NAMALWA (cell line): ENCODE results near the gene MAP7.
A peak's percentile ranks its signal among the peaks of the same experiment; 100 is the strongest.

Experiments used
- DNase-seq: peaks from one replicate; pipeline ENCODE4 v3.0.0-alpha.2; 2015; ENCODE audit warnings: low spot score

MAP7 gene

DNA sequence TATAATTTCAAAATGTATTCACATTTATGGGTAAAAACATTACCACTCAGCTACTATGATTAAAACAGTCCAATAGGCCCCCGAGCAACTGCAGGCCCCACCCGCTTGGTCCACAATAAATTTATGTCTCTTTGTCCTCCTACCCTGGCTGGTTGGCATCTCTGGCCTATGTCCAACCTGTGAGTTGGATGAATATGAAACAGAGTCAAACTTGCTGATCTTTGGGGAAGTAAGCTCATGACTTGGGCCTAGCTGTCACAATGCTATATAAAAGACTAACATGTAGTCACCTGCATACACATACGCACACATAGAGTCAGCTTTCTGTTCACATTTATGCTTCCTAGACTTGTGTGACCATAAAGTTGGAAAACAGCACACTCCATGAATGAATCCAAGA, 20.5 kb downstream of the MAP7 start:
- no peak for DNase-seq

DNA sequence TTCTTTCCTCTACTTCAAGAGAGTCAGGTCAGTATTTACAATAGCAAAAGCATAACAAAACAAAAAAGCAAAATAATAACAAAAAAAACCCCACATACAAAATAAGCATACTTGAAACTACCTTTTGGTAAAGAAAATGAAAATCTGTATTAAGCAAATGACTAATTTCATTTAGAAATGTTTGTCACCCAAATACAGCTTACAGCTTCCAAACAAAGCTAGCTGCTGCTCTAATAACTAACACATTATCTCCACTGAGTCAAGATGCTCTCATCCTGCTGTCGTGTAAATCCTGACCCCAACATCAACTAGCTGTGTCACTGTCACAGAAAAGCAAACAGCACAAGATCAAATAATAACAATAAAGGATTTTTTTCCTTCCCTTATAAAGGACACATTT, 21.7 kb downstream of the MAP7 start:
- DNase-seq: no peak

DNA sequence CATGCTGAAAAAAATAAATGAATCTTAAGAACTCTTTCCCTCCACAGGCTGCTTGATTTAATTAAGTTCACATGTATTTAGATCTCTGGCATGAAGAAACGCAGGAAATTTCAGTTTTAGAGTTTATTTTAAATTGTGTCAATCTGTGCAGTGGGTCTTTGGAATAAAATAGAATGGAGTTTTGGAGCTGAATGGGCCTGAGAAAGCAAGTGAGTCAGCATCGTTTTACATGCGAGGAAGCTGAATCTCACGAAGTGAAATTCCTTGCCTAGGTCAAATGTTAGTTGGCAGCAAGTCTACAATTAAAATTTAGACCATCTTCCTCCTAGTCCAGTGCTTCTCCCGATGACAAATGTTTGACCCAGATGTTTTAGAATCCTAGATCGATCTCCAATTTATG, 22.4 kb downstream of the MAP7 start:
- no peak for DNase-seq

DNA sequence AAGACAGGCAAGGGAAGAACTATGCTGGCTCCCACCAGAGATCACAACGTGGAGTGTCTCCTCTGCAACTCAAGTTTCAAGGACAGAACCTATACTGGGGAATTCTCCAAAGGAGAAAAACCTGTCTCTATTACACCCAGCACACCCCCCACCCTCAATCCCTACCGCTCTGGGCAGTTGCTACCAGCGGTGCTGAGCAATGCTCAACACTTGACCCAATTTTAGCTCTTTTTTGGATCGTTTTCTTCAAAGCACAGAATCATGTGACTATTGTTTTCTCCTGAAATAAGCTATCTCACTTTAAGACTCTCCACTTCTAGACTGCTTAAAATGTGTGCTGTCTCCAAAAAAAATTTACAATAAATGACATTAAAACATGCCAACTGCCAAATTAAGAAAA, 23.3 kb downstream of the MAP7 start:
- DNase-seq: no peak

DNA sequence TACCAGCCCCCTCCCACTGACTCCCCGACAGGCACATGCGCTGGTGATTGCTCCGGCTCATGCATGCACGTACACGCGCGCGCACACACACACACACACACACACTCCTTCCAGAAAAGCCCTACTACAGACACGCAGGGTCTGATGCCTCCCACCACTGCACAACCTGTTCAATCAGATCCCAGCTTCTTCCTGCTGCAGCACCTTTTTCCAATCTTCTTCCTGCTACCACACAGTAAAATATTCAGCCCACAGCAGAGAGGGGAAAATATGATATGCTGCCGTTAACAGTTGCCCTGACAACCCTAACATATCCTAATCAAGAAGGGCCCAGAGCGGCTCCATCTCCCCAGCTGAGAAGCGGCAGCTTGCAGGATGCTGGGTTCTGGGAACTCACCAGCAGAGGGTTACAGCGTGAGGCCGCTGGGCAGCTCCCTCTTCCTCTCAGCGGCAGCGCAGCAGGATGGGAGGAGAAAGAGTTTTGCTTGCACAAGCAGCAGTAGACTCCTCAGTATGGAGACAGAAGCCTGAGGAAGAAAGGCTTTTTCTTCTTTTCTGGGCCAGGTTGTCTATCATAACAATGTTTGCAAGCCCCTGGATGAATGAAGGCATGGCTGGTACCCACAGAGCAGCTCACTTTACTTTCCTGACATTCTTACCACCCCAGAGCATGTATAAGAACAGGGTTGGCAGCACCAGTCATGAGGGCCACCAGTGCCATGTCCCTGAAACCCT, 23.9 kb downstream of the MAP7 start:
- peak; percentile 7 for DNase-seq

DNA sequence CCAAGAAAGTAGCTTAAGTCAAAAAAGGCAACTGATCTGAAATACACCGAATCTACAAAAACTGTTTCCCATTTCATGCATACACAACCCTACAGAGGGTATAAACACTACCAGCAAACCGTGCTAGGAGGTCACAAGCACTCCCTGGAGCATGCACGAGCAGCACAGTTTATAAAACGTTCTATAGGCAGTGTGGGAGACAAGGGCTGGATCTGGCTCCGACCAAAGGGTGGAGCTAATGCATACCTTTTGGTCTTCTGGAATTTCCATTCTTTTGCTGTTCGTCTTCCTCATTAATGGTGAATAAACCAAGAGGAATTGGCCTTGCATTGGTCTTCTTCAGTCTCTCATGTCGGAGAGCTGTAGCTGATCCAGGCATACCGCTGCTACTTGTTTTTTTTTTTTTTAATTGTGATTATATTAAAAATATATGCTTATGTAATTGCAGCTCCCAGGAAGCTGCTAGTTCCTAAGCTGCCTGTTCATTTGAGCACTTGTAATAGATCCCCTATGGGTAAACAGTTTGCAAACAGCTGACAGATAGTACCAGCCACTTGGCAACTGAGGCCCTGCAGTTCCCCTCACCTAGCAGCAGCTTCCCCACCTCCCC, 24.5 kb downstream of the MAP7 start:
- DNase-seq: no peak

DNA sequence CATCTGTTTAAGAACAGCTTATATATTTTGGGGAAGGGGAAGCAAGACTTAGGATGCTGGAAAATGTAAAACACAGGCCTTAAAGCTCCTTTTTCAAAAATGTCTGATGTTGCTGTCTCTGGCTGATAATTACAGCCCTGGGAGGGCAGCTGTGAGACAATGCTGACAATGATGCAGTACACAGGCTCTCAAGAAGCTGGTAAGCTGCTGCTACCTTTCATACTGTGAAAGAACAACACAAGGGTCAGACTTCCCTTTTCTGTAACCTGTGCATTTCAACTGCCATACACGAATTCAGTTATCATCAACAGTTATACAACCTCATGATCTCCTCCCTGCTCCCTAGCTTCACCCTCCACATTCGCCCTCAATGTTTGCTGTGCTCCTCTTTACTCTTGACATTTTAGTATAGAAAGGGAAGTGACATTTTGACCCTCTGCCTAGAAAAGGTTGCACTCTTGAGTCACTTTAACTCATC, 25.2 kb downstream of the MAP7 start:
- peak; percentile 26 for DNase-seq

DNA sequence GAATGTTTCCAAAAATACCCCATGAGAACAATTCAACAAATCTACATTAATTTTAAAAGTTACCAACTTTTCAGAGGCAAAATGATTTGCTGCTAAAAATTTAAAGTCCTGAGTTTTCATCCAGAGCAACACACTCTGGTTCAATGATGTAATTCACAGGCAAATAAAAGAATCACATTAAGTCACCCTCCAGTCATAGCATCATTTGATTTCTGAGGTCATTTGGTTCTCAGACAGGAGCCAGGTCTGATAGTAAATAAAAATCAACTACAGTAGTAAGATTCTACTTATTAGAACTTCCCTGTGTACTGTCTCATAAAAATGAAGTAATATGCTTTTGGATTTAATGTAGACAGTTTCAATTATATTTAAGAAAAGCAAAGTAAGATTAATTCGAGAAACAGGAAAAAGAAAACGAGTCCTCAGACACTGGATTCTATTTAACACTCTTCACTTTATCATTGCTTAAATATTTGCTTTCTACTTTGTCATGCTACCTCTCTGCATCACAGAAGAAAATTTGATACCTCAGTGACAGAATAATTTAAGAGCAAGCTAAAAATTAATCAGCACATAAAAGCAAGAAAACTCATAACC, 25.8 kb downstream of the MAP7 start:
- DNase-seq: no peak

DNA sequence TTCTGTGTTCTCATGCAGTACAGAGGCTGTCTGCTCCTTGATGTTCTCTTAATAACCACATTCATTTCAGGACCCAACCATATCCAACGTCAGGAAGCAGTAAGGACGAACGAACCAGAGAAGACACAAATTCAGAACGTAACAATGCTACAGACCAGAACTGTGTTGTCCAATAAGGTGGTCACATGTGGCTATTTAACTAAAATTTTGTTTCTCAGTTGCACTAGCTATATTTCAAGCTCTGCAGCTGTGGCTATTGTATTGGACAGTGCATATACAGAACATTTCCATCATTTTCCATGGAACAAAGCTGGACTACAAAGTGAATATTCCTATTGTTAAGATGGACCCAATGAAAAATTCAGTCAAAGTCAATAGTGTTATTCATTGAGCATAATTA, 27.0 kb downstream of the MAP7 start:
- no peak for DNase-seq

DNA sequence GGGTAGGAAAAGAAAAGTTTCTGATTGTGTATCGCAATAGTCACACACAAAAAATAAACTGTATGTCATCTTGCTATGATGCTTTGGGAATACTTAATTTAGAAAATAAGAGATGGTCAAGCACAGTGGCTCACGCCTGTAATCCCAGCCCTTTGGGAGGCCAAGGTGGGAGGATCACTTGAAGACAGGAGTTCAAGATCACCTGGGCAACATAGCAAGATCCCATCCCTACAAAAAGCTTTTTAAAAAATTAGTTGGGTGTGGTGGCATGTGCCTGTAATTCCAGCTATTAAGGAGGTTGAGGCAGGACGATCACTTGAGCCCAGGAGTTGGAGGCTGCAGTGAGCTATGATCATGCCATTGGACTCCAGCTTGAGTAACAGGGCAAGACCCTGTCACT, 27.6 kb downstream of the MAP7 start:
- DNase-seq: no peak

DNA sequence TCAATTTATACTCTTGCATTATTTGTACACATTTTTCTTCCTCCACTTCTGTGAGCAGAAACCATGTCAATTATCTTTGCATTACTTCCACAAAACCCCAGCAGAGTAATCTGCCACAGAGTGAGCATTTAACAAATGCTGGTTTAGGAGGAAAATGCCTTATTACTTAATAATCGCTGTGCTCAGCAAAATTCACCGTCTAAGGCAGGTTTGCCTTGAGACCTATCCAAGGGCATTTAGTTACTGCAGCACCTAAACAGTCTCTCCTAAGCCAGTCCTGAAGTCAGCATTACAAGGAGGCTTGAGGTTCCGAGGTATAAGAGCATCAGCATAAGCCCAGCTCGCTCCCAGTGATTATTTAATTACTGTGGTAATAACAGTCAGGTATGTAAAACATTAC, 28.3 kb downstream of the MAP7 start:
- no peak for DNase-seq

DNA sequence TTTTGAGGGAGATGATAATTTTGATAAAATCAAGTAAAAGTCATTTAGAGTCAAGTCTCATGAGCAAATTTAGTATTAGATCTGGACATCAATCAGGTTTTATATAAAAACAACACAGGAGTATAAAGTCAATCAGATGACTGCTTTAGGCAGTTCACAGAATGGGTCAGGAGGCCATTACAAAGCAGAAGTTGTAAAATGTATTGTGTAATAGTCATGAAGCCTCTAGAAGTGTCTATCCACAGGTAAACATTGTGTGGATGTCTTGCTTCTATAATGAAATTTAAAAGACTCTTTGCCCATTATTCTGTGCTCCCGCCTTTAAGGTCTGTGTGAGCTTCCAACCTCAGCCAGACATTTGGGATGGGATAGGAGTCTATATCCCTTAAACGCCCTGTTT, 28.8 kb downstream of the MAP7 start:
- DNase-seq: no peak

DNA sequence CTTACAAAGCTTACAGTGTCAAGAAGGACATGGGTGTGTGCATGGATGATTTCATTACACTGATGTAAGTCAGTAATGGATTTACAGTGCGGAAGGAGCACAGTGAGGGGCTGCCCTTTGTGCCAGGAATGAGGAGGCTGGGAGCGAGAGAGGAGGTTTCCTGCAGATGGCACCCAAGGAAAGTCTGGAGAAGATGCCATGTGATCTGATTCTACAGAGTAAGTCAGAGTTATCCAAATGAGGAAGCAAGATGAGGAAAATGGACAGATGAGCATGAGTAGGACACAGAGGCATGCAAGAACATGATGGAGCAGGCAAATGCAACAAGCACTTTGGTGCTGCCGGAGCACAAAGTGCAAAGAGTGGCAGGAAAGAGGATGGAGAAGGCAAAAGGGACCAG, 29.7 kb downstream of the MAP7 start:
- DNase-seq: no peak

DNA sequence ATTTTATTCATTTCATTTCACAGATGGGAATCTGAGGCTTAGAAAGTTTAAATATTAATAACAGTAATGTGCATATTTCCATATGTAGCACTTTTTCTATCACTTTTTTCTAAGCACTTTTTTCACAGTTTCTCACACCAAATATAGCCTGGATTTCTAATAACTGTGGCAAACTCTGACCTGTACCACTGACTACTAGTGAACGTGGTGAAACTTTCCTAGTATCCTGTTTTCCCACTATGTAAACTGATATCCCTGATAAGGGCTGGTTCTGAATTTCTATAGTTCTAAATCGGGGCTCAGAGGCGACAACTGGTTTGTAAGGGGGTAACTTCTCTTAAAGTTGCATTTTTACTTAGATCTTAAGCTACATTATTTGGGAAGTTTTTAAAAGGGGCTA, 32.6 kb downstream of the MAP7 start:
- DNase-seq: no peak

DNA sequence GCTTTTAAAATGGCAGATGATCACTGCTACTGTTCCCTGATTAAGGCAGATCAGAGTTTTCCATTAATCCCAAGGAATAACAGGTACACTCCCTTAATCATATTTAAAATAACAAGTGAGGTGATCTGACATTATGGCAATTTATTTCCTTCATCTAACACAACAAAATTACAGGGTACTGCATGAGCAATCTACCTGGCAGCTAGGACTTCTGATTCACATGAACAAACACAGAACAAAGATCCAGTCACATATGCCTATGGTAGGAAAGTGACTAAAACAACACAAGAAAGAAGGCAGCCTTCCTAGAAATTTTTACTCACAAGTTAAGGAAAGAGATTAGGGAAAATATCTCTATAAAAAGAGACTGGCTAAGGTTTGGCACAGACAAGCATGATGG, 33.2 kb downstream of the MAP7 start:
- DNase-seq: no peak

DNA sequence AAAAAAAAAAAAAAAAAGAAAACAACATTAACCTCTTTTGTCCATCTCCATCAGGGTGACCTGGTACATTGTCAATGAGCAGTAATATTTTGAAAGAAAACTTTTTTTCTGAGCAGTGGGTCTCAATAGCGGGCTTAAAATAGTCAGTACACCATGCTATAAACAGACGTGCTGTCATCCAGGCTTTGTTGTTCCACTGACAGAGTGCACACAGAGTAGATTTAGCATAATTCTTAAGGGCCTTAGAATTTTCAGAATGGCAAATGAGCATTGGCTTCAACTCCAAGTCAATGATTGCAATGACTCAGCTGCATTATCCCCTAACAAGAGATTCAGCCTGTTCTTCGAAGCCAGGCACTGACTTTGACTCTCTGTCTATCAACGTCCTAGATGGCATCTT, 35.6 kb downstream of the MAP7 start:
- DNase-seq: no peak

DNA sequence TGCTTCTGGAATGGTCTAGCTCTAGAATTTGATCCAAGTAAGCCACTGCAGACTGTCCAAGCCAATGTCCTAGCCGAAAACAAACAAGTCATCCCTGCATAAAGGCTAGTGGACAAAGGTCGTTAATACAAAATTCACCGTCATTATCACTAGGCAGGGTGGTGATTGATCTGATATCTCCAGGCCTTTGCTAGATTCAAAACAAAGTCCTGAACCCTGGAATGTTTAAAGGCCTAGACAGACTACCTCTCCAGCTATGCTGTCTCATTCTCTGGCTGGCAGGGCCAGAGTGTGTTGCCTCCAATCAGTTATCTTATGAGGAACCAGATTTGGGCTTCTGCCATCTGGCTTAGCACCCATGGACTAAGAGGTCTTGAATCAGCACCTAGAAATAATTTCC, 38.3 kb downstream of the MAP7 start:
- DNase-seq: no peak

DNA sequence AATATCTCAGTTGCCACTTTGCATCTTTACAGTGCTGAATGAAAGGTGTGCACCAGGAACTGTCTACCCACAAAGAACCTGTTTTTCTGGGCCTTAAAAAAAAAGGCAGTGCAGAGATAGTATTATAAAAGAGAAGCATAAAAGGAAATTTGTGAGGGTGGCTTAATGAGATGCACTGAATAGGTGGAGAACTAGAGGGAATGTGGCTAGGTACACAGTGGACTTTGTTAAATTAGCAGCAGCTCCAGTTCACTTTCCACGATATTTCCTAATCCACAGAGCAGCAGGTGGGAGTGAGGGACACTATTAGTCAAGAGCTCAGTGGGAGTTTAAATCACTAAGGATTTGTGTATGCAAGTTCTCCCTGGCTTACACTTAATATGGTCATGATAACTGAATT, 38.8 kb downstream of the MAP7 start:
- no peak for DNase-seq

DNA sequence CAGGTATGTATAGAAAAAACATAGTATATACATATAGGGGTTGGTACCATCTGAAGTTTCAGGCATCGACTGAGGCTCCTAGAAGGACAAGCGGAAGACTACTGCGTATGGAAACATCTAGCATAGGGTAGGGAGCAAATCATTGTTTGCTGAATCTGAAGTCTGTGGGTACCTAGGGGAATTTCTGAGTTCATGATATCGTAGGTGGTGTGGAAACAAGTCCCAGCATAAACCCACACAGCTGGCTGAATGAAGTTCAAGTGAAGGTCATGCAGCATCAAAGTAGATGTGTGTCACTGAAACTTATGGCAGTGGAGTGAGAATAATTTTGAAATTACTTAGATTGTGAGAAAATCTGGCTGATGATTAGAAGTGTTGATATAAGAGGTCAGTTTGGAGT, 39.4 kb downstream of the MAP7 start:
- DNase-seq: no peak

DNA sequence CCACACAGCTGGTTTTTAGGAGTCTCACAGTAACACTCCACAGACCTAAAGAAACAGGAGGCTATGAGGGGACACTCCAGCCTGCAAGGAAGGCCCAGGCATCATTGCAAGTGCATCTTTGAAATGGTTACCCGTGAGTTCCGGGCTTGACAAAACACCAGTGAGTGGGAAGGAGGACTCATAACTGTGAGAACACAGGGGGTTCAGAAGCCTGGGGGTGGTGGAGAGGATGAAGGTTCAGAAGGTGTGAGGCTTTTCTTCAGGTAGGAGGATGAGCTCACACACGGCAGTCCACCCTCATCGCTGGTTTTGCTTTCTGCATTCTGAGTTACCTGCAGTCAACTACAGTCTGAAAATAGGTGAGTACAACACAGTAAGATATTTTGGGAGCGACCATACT, 39.9 kb downstream of the MAP7 start:
- no peak for DNase-seq

DNA sequence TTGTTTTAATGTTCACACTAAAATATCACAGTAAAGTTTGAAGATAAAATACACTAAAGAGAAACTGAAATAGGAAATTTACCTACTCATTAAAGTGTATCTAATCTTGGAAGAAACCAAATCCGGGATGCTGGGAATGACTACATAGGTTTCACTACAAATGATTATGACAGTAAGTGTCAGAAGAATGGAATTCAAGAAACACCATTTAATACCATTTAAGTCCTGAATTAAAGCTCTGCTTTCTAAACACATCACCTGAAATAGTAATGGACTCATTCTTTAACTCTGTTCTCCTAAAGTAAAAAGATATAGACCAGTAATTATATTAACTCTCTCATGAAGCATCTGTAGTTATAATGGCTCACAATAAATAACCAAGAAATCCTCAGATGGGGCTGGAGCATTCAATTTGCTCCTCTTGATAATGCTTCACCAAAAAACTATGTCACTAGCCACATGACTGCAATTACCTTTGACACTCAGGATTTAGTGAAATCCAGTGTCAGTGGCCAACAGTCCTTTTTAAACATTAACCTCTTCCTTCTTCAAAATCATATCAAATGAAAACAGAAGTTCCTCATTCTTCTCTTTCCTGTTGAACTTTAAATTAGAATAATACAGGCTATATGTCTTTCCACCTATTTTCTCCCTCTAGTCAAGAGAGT, 41.4 kb downstream of the MAP7 start:
- no peak for DNase-seq

DNA sequence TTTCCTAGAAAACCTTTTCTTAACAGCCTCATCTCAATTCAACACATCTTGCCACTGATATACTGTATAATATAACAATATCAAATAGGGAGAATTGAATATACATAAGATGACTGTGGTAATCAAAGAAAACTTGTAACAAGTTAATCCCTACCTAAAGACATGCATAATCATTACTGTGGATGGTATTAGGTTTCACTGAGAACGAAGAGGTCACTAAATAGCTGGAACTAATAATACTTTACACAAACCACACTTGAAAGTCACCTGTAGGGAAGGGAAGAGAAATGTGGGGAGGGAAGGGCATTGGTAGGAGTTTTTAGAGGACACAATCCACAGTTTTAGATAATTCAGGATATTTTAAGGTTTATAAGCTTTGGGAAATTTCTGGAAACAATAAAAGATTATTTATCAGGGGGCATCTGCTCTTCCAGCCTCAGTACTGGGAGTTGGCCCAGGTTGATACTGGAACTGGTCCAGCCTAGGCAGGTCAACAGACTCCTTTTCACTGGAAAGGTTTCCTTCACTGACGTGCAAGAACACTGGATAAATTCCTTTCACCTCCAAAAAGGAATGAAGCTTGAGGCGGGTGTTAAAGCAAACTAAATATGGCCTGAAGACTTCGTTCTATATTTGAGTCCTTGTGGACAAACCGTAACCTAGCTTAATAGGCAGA, 44.0 kb downstream of the MAP7 start:
- no peak for DNase-seq
